Caco-2 (cell line): ENCODE results near the gene MYO16. TPM values are rescaled to one million over a fixed set of nuclear protein-coding genes. Genes with fewer than 3 reads are reported as not detected.

Source experiments
- BruUV-seq: library from RNA; stranded (reverse); fragments of 400-500 nt; replicated peaks from 2 replicates; lab custom pipeline; 2021; lab: Mats Ljungman, UMichigan
- CTCF ChIA-PET: fragments of 300-600 bp; sonication (Branson Sonifier 250); formaldehyde crosslinking; loops from one replicate; lab custom pipeline; 2022; ENCODE audit warnings: antibody characterized with exemption; lab: Charles Lee
- POLR2A ChIA-PET: fragments of 300-600 bp; sonication (Branson Sonifier 250); formaldehyde crosslinking; loops from one replicate; lab custom pipeline; 2022; ENCODE audit warnings: antibody characterized with exemption; lab: Charles Lee
- DNase-seq, 2 experiments: peaks; one replicate each; pipeline versions ENCODE4 v3.0.0 to v3.0.0-alpha.2; 2020 to 2022
- H3K27me3 ChIP-seq: replicated peaks from 2 replicates; pipeline ENCODE4 v1.6.0; 2011; ENCODE audit warnings: low read length; ENCODE audit not compliant: control insufficient read depth, insufficient read depth
- H3K36me3 ChIP-seq: 2 replicates; pipeline ENCODE4 v1.5.1; 2011; ENCODE audit warnings: low read length; ENCODE audit not compliant: control insufficient read depth, insufficient read depth
- H3K4me1 ChIP-seq: fragments of 250-450 bp; sonication (Bioruptor Pico); 2 replicates; pipeline ENCODE4 v1.5.1; 2020; ENCODE audit warnings: mild to moderate bottlenecking
- H3K4me3 ChIP-seq: 2 replicates; pipeline ENCODE4 v1.5.1; 2011; ENCODE audit warnings: low read depth, mild to moderate bottlenecking, control low read depth, low read length
- H3K9me3 ChIP-seq: fragments of 250-450 bp; sonication (Bioruptor Pico); 2 replicates; pipeline ENCODE4 v1.5.1; 2020; ENCODE audit warnings: mild to moderate bottlenecking, moderate library complexity
- H3K27ac Mint-ChIP-seq: one replicate; pipeline ENCODE4 v1.8.0; 2022; ENCODE audit warnings: mixed read lengths; ENCODE audit not compliant: unreplicated experiment
- H3K27me3 Mint-ChIP-seq: one replicate; pipeline ENCODE4 v1.8.0; 2022; ENCODE audit warnings: mixed read lengths; ENCODE audit not compliant: insufficient read depth, unreplicated experiment
- H3K36me3 Mint-ChIP-seq: one replicate; pipeline ENCODE4 v1.8.0; 2022; ENCODE audit warnings: mild to moderate bottlenecking, mixed read lengths; ENCODE audit not compliant: insufficient read depth, unreplicated experiment
- H3K4me1 Mint-ChIP-seq: one replicate; pipeline ENCODE4 v1.8.0; 2022; ENCODE audit warnings: low read depth, mixed read lengths; ENCODE audit not compliant: unreplicated experiment
- H3K4me3 Mint-ChIP-seq: one replicate; pipeline ENCODE4 v1.8.0; 2022; ENCODE audit warnings: mild to moderate bottlenecking, moderate library complexity, mixed read lengths; ENCODE audit not compliant: unreplicated experiment
- H3K9me3 Mint-ChIP-seq: one replicate; pipeline ENCODE4 v1.8.0; 2022; ENCODE audit warnings: mixed read lengths; ENCODE audit not compliant: unreplicated experiment
- intact Hi-C: fragments of 100-400 bp; cut with micrococcal nuclease; formaldehyde crosslinking; loops from one replicate; pipeline ENCODE4 v1.10.0; 2022; ENCODE audit not compliant: unreplicated experiment
- total RNA-seq: library from RNA; stranded (reverse); gene quantifications from 2 replicates; pipeline ENCODE4 v1.2.3, GENCODE V29; 2022
- TF ChIP-seq, protein P1 (sequence below), 2 experiments: fragments of 200-600 bp in 1 of 2; IDR thresholded peaks; 1 replicate in 1 of 2; 2 replicates in 1 of 2; pipeline versions ENCODE4 v1.5.1 to v1.8.0; 2011 to 2022; ENCODE audit warnings: antibody characterized with exemption in 1 of 2, control low read depth in 1 of 2, inconsistent platforms in 1 of 2, low read depth in 1 of 2, low read length in 1 of 2, mild to moderate bottlenecking in 1 of 2, moderate library complexity in 1 of 2; ENCODE audit not compliant: insufficient read depth in 1 of 2, severe bottlenecking in 1 of 2, unreplicated experiment in 1 of 2

MYO16 gene
- total RNA-seq, 1 experiment from 2014 or later = not detected

DNA sequence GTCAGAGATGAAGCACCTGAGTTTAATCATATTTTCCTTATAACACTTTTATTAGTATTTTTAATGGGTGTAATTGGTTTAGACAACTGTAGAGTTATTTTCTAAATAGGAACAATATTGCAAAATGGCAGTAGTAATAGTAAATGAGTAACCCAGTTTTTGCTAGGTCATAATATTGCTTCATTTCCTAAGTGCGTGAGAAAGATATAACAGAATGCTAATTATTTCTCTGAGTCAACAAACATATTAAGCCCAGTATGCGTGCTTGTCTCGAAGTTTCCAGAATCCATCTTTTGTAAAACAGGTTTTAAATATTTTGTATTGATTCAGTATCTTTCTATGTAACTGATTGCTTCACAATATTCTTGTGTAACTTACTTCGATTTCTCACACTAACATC, 315.3 kb downstream of the MYO16 start:
- H3K4me3 ChIP-seq = no peak overlapping the region
- H3K36me3 ChIP-seq = no peaks in the 10 kb centered on the region
- no peak for DNase-seq
- intact Hi-C loops = no loop called here
- TF ChIP-seq, protein P1, sequence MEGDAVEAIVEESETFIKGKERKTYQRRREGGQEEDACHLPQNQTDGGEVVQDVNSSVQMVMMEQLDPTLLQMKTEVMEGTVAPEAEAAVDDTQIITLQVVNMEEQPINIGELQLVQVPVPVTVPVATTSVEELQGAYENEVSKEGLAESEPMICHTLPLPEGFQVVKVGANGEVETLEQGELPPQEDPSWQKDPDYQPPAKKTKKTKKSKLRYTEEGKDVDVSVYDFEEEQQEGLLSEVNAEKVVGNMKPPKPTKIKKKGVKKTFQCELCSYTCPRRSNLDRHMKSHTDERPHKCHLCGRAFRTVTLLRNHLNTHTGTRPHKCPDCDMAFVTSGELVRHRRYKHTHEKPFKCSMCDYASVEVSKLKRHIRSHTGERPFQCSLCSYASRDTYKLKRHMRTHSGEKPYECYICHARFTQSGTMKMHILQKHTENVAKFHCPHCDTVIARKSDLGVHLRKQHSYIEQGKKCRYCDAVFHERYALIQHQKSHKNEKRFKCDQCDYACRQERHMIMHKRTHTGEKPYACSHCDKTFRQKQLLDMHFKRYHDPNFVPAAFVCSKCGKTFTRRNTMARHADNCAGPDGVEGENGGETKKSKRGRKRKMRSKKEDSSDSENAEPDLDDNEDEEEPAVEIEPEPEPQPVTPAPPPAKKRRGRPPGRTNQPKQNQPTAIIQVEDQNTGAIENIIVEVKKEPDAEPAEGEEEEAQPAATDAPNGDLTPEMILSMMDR (IDR thresholded peaks at IDR 0.05; ENCODE audit: insufficient read depth in 1 of 2, low read depth in 1 of 2, low read length in 1 of 2, severe bottlenecking in 1 of 2, unreplicated experiment in 1 of 2) = no peak
- no peaks in the 10 kb centered on the region for H3K27me3 ChIP-seq
- Mint-ChIP-seq H3K36me3 (no peaks in the 10 kb centered on the region), H3K27ac (no peak overlapping the region), H3K27me3 (no peaks in the 10 kb centered on the region), H3K9me3 (no peaks in the 10 kb centered on the region), H3K4me3 (no peak overlapping the region), H3K4me1 (peaks cover 30% of the 10 kb centered on the region)
- POLR2A ChIA-PET = no interaction called here
- peaks cover 19% of the 10 kb centered on the region for H3K4me1 ChIP-seq
- CTCF ChIA-PET = no interaction called here
- BruUV-seq = no TSS peak
- no peaks in the 10 kb centered on the region for H3K9me3 ChIP-seq

DNA sequence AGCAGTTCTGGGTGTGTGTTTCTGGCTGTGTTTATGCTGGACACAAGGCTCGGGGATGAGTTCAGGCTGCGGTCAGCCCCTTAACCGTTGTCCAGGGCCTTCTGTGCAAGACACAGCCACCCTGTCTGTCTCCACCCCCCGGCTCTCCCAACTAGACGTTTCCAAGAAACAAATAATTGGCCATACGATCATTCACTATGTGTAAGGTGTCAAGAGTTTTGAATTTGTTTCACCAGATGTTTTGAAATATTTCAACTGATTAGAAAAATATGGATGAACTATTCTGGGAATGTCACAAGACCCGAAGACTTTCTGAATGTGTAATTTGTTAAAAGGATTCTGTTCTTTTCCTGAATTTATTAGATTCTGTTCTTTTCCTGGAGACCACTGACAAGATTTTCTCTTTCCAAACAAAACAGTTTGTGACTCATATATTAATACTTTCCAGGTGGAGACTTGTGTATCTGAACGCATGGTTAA, 318.2 kb downstream of the MYO16 start:
- TF ChIP-seq, protein P1 (IDR thresholded peaks at IDR 0.05; ENCODE audit: insufficient read depth in 1 of 2, low read depth in 1 of 2, low read length in 1 of 2, severe bottlenecking in 1 of 2, unreplicated experiment in 1 of 2) = no peak
- no peaks in the 10 kb centered on the region for H3K27me3 ChIP-seq
- no TSS peak for BruUV-seq
- Mint-ChIP-seq H3K4me3 (no peak overlapping the region), H3K9me3 (no peaks in the 10 kb centered on the region), H3K36me3 (no peaks in the 10 kb centered on the region), H3K4me1 (peaks cover 32% of the 10 kb centered on the region), H3K27me3 (no peaks in the 10 kb centered on the region), H3K27ac (no peak overlapping the region)
- H3K36me3 ChIP-seq = no peaks in the 10 kb centered on the region
- H3K4me1 ChIP-seq = peaks cover 23% of the 10 kb centered on the region
- intact Hi-C loops = loop anchor here (2.0 kb wide), 1 partner anchor 33 kb away; no protein-coding TSS in a partner anchor
- POLR2A ChIA-PET = no interaction called here
- no peak for DNase-seq
- CTCF ChIA-PET = no interaction called here
- H3K4me3 ChIP-seq = no peak overlapping the region
- H3K9me3 ChIP-seq = no peaks in the 10 kb centered on the region

DNA sequence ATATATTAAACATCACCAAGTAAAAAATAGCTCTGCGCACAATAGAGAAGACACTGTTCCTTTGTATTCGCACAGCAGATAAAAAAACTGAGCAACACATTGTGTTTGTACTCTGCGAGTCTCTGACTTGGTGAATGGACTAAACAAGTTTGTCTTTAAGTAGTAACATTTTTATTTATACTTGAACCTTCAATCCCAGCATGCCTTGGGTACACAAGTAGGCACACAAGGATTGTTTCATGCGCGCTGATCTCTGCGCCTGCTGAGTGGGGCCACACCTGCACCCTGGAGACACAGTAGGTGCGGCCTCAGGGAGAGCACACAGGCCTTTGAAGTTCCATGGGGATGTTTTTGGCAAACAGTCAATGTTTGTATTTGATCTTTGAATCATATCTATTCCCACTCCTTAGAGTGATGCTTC, 318.9 kb downstream of the MYO16 start:
- Histone ChIP-seq H3K4me1 (peaks cover 23% of the 10 kb centered on the region), H3K4me3 (no peak overlapping the region), H3K36me3 (no peaks in the 10 kb centered on the region), H3K9me3 (no peaks in the 10 kb centered on the region), H3K27me3 (no peaks in the 10 kb centered on the region)
- Mint-ChIP-seq H3K27me3 (no peaks in the 10 kb centered on the region), H3K27ac (no peak overlapping the region), H3K36me3 (no peaks in the 10 kb centered on the region), H3K9me3 (no peaks in the 10 kb centered on the region), H3K4me3 (no peak overlapping the region), H3K4me1 (peaks cover 32% of the 10 kb centered on the region)
- CTCF ChIA-PET = no interaction called here
- DNase-seq = peak in 1 of 2 experiments; percentile 21
- intact Hi-C loops = no loop called here
- POLR2A ChIA-PET = no interaction called here
- TF ChIP-seq, protein P1 (IDR thresholded peaks at IDR 0.05; ENCODE audit: insufficient read depth in 1 of 2, low read depth in 1 of 2, low read length in 1 of 2, severe bottlenecking in 1 of 2, unreplicated experiment in 1 of 2) = no peak
- no TSS peak for BruUV-seq
